ENCODE measurements around the gene SYNDIG1.

DNA sequence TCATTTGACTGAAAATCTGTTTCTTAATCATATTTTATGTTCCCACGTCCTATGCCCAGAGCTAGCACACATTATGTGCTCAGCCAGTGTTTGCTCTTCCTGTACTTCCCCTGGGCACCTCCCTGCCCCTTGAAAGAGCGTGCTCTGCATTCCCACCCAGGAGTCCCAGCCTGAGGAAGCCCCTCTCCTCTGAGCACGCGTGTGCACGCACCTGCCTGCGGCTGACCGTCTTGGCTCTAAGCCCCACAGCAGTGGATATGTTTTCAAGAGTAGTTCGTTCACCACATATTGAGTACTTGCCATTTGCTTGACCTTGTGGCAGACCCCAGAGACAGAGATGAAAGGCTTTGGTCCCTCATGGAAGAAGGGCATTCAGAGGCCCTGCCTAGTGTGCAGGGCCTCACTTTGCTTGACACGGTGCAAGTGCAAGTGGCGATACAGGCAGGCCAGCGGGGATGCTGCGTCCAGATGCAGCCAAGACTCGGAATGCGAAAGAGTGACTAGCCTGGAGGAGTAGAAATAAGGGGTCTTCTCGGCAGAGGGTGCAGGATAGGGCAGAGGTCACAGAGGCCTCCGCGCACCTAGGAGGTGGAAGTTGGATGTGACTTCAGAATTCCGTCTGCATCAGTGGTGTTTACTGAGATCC lies 14.1 kb downstream of the SYNDIG1 start:
- no peak for TF ChIP-seq NFIC (IDR thresholded peaks at IDR 0.05; ENCODE audit: borderline replicate concordance)
- TF ChIP-seq, protein P1, sequence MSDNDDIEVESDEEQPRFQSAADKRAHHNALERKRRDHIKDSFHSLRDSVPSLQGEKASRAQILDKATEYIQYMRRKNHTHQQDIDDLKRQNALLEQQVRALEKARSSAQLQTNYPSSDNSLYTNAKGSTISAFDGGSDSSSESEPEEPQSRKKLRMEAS (IDR thresholded peaks at IDR 0.05; ENCODE audit: low read depth): no peak
- TF ChIP-seq RCOR1 (IDR thresholded peaks at IDR 0.05; ENCODE audit: low read length): no peak
- TF ChIP-seq, protein P2, sequence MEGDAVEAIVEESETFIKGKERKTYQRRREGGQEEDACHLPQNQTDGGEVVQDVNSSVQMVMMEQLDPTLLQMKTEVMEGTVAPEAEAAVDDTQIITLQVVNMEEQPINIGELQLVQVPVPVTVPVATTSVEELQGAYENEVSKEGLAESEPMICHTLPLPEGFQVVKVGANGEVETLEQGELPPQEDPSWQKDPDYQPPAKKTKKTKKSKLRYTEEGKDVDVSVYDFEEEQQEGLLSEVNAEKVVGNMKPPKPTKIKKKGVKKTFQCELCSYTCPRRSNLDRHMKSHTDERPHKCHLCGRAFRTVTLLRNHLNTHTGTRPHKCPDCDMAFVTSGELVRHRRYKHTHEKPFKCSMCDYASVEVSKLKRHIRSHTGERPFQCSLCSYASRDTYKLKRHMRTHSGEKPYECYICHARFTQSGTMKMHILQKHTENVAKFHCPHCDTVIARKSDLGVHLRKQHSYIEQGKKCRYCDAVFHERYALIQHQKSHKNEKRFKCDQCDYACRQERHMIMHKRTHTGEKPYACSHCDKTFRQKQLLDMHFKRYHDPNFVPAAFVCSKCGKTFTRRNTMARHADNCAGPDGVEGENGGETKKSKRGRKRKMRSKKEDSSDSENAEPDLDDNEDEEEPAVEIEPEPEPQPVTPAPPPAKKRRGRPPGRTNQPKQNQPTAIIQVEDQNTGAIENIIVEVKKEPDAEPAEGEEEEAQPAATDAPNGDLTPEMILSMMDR (IDR thresholded peaks at IDR 0.05): no peak
- no peak for TF ChIP-seq ELF1 (IDR thresholded peaks at IDR 0.05)

Data from SK-N-SH (cell line).